Epithelial cell of proximal tubule (primary cell): ENCODE results near the gene EVA1B. TPM values are rescaled to one million over a fixed set of nuclear protein-coding genes. Genes with fewer than 3 reads are reported as not detected.
A peak's percentile ranks its signal among the peaks of the same experiment; 100 is the strongest.

Source experiments
- DNase-seq: peaks from one replicate; pipeline ENCODE4 v3.0.0-alpha.2; 2011; ENCODE audit warnings: low read depth
- H3K4me3 ChIP-seq: 2 replicates; pipeline ENCODE4 v1.5.1; 2011; ENCODE audit warnings: low read depth, mild to moderate bottlenecking, low read length
- total RNA-seq: library from RNA; depleted of rRNA; stranded (reverse); fragments of >200 nt; gene quantifications from 2 replicates; pipeline ENCODE4 v1.2.3, GENCODE V29; 2015
- TF ChIP-seq, protein P1 (sequence below): conservative IDR thresholded peaks from 2 replicates; pipeline ENCODE4 v1.5.1; 2012; ENCODE audit warnings: low read depth, mild to moderate bottlenecking, low read length

EVA1B gene
- total RNA-seq, 1 donor from 2014 or later = 259 TPM

DNA sequence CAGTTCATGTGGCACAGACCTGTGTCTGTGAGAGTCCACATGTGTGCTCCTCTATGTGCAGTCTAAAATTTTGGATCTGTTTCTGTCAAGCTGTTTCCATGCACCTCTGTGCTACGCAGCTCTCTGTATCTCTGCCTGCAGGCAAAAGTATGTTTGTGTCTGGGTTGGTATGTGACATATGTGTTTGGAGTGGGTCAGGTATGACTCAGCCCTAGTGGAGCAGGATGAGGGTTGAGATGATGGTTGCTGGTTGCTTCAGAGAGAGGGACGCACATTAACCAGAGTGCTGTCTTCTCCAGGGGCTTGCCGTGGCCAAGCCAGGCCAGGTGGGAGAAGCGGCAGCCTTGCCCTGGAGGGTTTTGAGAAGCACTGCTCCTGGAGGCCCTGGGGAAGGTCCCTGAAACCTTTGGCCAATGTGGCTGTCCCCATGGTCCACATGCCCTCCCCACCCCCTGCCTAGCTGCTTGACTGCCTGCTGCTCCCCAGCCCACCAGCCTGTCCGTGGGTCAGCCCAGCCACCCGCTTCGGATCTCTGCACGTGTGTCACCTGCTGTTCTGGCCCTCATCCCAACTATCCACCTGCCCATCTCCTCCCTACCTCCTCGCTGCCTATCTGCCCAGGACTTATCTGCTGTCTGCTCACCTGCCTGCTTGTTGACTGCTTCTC lies 4.1 kb upstream of the EVA1B start:
- TF ChIP-seq, protein P1, sequence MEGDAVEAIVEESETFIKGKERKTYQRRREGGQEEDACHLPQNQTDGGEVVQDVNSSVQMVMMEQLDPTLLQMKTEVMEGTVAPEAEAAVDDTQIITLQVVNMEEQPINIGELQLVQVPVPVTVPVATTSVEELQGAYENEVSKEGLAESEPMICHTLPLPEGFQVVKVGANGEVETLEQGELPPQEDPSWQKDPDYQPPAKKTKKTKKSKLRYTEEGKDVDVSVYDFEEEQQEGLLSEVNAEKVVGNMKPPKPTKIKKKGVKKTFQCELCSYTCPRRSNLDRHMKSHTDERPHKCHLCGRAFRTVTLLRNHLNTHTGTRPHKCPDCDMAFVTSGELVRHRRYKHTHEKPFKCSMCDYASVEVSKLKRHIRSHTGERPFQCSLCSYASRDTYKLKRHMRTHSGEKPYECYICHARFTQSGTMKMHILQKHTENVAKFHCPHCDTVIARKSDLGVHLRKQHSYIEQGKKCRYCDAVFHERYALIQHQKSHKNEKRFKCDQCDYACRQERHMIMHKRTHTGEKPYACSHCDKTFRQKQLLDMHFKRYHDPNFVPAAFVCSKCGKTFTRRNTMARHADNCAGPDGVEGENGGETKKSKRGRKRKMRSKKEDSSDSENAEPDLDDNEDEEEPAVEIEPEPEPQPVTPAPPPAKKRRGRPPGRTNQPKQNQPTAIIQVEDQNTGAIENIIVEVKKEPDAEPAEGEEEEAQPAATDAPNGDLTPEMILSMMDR = no peak
- no peak for DNase-seq
- H3K4me3 ChIP-seq = no peak overlapping the region

DNA sequence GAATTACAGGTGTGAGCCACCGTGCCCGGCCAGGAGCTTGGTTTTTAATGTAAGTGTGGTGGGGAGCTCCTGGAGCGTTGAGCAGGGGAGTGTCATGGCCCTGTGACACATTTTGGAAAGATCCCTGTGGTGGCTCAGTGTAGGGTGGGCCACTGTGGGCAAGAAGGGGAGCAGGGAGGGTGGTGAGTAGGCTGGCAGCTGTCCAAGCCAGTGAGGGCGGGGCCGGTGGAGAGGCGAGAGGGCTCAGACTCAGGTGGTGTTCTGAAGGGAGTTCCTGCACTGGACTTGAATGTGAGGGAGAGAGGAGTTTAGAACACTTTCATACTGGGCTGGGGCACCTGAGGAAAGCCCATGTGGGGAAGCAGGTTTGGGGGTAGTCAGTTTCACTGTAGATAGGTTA lies 3.1 kb upstream of the EVA1B start:
- DNase-seq = no peak

DNA sequence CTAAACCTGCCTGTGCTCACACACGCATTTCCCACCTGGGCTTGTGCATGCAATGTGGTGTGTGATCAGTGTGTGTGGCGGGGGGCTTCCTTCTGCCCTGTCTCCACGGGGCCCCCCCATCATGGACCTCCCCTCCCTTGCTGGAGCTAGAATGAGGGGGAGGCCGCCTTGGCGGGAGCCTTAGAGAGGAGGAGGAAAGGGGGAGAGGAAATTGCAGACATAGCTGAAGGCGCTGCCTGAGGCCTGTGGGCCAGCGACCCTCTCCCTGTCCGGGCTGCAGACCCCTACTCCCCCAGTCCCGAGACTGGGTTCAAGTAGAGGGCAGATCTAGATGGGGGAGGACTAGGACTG lies 883 bp upstream of the EVA1B start:
- no peak for DNase-seq
- H3K4me3 ChIP-seq = peak overlapping the region; percentile 75
- TF ChIP-seq, protein P1 = no peak

More for the DNA sequence above, 3.1 kb upstream of the EVA1B start:
- H3K4me3 ChIP-seq = no peak overlapping the region
- TF ChIP-seq, protein P1 = no peak

DNA sequence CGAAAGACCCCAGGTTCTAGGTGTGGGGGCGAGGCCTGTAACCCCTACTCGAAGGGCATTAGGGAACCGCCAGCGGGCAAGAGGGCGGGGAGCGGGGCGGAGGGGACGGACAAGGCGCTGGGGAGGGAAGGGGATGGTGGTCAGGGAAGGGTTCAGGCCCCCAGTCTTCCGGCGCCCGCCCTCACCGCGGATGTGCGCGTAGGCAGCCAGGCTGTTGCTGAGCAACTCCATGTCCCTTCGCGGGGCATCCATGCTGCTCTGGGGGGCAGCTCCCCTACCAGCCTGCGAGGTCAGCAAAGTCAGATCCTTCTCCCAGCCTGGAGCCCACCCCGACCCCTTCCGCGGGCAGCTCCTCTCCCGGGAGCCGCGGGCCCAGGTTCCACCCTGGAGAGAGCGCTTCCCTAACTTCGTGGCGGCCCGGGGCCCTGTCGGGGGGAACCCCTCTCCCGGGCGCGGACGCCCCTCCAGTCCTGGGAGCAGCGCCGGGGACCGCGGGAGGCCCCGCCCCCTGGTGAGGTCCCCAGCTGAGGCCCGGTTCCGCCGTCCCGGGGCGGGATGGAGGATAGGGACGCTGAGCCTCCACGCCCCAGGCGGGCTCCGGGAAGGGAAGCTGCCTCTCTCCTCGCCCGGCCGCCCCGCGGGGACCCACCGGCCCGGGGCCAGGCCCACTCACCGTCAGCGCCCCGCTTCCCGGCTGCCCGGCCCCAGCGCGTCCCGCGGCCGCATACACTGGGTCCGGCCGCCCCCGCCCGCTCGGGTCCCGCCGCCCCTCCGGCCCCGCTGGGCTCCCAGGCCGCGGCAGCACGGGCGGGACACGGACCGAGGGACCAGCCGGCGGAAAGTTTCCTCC lies 434 bp downstream of the EVA1B start:
- TF ChIP-seq, protein P1 = no peak
- DNase-seq = no peak
- peak overlapping the region; percentile 75 for H3K4me3 ChIP-seq

GRCh38 chr1:36322041-36322785 lies 1.2 kb downstream of the EVA1B start:
- DNase-seq = no peak
- TF ChIP-seq, protein P1 = no peak

DNA sequence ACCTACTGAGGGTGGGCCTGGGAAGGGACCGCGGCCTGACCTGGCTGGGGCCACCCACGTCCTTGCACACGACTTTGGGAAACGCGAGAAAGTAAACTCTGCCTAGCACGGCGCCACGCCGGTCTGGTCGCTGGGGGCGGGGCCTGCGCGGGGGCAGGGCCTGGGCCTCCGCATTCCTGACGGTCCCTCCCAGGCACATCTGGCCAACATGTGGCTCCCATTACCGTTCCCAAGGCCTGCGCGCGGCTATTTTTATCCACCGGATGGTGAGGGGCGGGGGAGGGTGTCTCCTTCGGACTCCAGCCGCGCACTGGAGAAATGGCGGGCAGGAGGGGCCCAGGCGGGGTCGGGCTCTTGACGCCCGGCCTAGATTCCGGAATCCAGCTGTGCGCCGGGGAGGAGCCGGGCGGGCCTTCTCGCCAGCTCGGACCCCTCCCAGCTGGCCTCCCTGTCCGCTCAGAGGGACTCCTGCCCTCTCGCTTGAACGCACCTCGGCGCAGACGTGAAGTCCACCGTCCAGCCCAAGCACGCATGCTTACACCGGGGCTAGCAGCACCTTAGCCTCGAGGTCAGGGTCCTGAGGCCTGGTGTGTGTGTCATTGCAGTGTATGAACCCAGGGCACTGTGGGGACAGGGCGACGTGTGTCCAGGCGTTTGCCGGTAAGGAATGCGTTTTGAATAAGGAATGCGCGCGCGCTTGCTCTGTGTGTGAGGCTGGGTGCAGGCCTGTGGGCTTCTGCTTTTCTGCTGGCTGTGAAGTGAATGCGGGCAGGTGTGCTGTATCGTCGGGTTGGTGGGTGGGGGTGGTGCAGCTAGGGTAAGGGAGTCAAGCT lies 2.1 kb downstream of the EVA1B start:
- H3K4me3 ChIP-seq = no peak overlapping the region
- no peak for DNase-seq
- TF ChIP-seq, protein P1 = no peak

More at GRCh38 chr1:36322041-36322785, 1.2 kb downstream of the EVA1B start:
- H3K4me3 ChIP-seq = peak overlapping the region; percentile 75
